Dendritic cell treated with granulocyte-macrophage colony-stimulating factor and Interleukin-4, amounts not matched to agents 40 ng/mL and 50 ng/mL, for 4 days (primary cell): ENCODE data around the gene OTUB2.

Source experiments
- H3K27ac Mint-ChIP-seq: one replicate; pipeline ENCODE4 v1.8.0; 2022; ENCODE audit warnings: mild to moderate bottlenecking, mixed read lengths
- H3K27me3 Mint-ChIP-seq: one replicate; pipeline ENCODE4 v1.8.0; 2022; ENCODE audit warnings: mild to moderate bottlenecking, mixed read lengths
- H3K36me3 Mint-ChIP-seq: one replicate; pipeline ENCODE4 v1.8.0; 2022; ENCODE audit warnings: low read depth, mixed read lengths
- H3K4me1 Mint-ChIP-seq: one replicate; pipeline ENCODE4 v1.8.0; 2022; ENCODE audit warnings: low read depth, mixed read lengths
- H3K4me3 Mint-ChIP-seq: one replicate; pipeline ENCODE4 v1.8.0; 2022; ENCODE audit warnings: mild to moderate bottlenecking, moderate library complexity, mixed read lengths
- H3K9me3 Mint-ChIP-seq: one replicate; pipeline ENCODE4 v1.8.0; 2022; ENCODE audit warnings: mixed read lengths
- intact Hi-C: fragments of 100-400 bp; cut with micrococcal nuclease; formaldehyde crosslinking; loops from one replicate; pipeline ENCODE4 v1.15.0; 2022

The OTUB2 gene

GRCh38 chr14:94021001-94021400 is 5.1 kb upstream of the OTUB2 start:
- Mint-ChIP-seq H3K36me3 (no peaks in the 10 kb centered on the region), H3K27me3 (peaks cover 25% of the 10 kb centered on the region), H3K4me3 (no peak overlapping the region), H3K27ac (peak overlapping the region; percentile 56), H3K9me3 (no peaks in the 10 kb centered on the region), H3K4me1 (peaks cover 21% of the 10 kb centered on the region)
- intact Hi-C loops = no loop called here

DNA sequence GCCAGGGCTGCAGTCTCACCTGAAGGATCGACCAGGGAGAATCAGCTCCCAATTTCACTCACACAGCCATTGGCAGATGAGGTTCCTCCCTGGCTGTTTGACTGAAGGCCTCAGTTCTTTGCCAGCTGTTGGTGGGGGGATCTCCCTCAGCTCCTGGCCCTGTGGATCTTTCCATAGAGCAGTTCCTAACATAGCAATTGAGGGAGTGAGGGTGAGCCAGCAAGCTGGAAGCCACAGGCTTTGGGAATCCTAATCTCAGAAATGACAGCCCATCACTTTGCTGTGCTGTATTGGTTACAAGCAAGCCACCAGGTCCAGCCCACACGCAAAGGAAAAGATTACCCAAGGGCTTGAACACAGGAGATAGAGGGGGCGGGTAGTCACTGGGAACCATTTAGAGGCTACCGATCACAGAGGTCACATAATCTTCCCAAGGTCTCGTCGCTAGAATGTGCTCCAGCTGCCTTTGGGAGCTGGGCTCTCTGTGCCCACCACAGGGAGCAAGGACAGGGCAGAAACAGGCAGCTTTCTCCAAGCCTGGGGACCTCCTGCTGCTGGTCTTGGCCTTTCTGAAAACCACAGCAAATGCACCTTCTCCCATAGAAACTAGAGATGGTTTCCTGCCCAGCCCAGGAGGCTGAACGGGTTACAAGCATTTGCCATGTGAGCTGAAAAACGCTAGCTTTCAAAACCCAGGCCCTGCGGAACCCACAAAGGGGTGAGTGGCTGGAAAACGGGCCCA is 4.6 kb upstream of the OTUB2 start:
- Mint-ChIP-seq H3K4me3 (no peak overlapping the region), H3K27me3 (peaks cover 19% of the 10 kb centered on the region), H3K4me1 (peaks cover 21% of the 10 kb centered on the region), H3K36me3 (no peaks in the 10 kb centered on the region), H3K9me3 (no peaks in the 10 kb centered on the region), H3K27ac (peak overlapping the region; percentile 56)
- intact Hi-C loops = no loop called here

GRCh38 chr14:94022532-94023411 is 3.4 kb upstream of the OTUB2 start:
- intact Hi-C loops = no loop called here
- H3K4me3 Mint-ChIP-seq = no peak overlapping the region
- peaks cover 31% of the 10 kb centered on the region for H3K4me1 Mint-ChIP-seq
- peaks cover 17% of the 10 kb centered on the region for H3K27me3 Mint-ChIP-seq
- H3K9me3 Mint-ChIP-seq = no peaks in the 10 kb centered on the region
- H3K36me3 Mint-ChIP-seq = no peaks in the 10 kb centered on the region
- no peak overlapping the region for H3K27ac Mint-ChIP-seq

DNA sequence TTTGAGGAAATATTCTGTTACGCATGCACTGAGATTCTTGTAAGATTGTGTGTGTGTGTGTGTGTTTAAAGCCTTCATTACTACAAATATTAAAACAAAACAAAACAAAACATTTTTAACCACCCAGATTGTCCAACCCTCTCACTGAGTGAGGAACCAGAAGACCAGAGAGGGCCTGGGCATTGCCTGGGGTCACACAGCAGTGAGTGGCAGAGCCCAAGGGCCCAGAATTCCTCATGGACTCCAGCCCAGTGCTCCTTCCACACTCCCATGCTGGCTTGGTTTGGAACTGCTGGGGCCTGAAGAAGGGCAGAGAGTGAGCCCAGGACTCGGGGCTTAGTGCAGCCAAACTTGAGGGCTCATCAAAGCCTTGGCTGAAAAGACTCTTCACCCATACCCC is 1.6 kb upstream of the OTUB2 start:
- H3K27me3 Mint-ChIP-seq = peaks cover 12% of the 10 kb centered on the region

DNA sequence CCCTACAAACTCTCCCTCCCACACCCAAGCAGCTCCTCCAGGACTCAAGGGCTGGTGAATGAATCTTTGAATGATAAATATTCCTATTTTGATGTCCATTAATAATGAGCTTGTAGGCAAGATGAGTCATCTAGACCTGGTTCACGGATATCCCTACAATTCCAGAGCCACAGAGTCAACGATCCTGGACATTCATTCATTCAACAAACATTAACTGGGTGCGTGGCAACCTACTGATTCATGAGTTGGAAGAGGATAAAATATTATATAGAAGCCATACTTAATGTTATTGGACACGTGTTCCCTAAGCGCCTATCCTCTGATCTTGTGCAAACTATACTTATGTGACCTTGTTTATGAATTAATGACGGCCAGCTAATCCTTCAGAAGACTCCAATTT is 420 bp upstream of the OTUB2 start:
- no peaks in the 10 kb centered on the region for H3K9me3 Mint-ChIP-seq
- peaks cover 53% of the 10 kb centered on the region for H3K4me1 Mint-ChIP-seq
- intact Hi-C loops = loop anchor here (5.0 kb wide), 1 partner anchor 57 kb away; the partner anchor contains the start of genes DDX24 and IFI27L1
- peaks cover 4% of the 10 kb centered on the region for H3K27me3 Mint-ChIP-seq
- no peak overlapping the region for H3K27ac Mint-ChIP-seq
- peak overlapping the region; percentile 66 for H3K4me3 Mint-ChIP-seq
- no peaks in the 10 kb centered on the region for H3K36me3 Mint-ChIP-seq

More for the DNA sequence above, 1.6 kb upstream of the OTUB2 start:
- H3K4me1 Mint-ChIP-seq = peaks cover 49% of the 10 kb centered on the region
- no peak overlapping the region for H3K27ac Mint-ChIP-seq
- intact Hi-C loops = no loop called here
- H3K4me3 Mint-ChIP-seq = no peak overlapping the region
- no peaks in the 10 kb centered on the region for H3K36me3 Mint-ChIP-seq
- no peaks in the 10 kb centered on the region for H3K9me3 Mint-ChIP-seq

DNA sequence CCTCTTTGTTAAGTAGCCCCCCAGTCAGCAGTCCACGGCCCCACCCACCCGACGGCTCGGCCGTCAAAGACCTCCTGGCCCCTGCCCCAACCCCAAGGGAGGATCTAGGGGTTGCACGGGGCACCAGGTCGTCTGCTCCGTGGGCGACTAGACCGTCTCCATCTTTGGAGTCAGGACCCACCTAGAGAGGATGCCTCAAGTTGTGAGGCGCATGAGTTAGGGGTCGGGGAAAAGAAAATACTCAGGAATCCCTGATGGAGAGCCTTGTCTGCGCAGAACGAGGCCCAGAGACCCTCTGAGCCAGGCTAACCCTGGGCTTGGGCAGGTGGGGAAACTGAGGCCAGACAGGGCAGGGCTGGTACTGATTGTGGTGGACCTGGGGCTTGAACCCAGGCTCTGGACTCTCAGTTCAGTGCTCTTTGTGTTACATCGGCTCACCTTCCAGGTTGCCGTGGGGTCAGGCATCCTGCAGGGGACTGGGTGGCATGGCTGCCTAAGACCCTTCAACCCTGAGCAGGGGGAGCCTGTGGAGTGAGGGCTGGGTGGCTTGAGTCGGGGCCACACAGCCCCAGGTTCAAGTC is 839 bp downstream of the OTUB2 start:
- H3K4me3 Mint-ChIP-seq = peak overlapping the region; percentile 66
- H3K27me3 Mint-ChIP-seq = peaks cover 4% of the 10 kb centered on the region
- H3K4me1 Mint-ChIP-seq = peaks cover 48% of the 10 kb centered on the region
- H3K27ac Mint-ChIP-seq = peak overlapping the region; percentile 20
- no peaks in the 10 kb centered on the region for H3K36me3 Mint-ChIP-seq
- intact Hi-C loops = loop anchor here (5.0 kb wide), 1 partner anchor 55 kb away; the partner anchor contains the start of genes DDX24 and IFI27L1
- no peaks in the 10 kb centered on the region for H3K9me3 Mint-ChIP-seq

- Mint-ChIP-seq H3K27me3 (peaks cover 1% of the 10 kb centered on the region), H3K27ac (no peak overlapping the region), H3K4me3 (peak overlapping the region; percentile 66), H3K9me3 (no peaks in the 10 kb centered on the region), H3K36me3 (no peaks in the 10 kb centered on the region), H3K4me1 (peaks cover 44% of the 10 kb centered on the region)
- intact Hi-C loops = loop anchor here (5.0 kb wide), 1 partner anchor 54 kb away; the partner anchor contains the start of genes DDX24 and IFI27L1
These were observed 1.7 kb downstream of the OTUB2 start for GRCh38 chr14:94027566-94028449.

DNA sequence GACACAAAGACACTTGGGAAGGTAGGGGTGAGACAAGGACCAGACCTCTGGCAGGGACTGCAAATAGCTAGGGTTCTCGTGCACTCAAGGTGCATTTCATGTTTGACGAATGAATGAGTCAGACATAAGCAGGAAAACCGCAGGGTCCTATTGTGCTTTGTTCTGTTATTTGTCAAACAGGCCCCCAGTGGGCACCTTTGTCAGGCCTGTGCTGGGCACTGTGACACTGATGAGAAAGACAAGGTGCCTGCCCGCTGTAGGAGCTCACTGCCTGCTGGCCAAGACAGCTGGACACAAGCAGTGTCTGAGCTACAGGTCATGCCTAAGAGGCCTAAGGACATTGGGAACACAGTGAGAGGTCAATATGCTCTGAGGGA is 2.3 kb downstream of the OTUB2 start:
- peaks cover 38% of the 10 kb centered on the region for H3K4me1 Mint-ChIP-seq
- H3K4me3 Mint-ChIP-seq = no peak overlapping the region
- H3K27ac Mint-ChIP-seq = peak overlapping the region; percentile 2
- H3K9me3 Mint-ChIP-seq = no peaks in the 10 kb centered on the region
- H3K27me3 Mint-ChIP-seq = peaks cover 1% of the 10 kb centered on the region
- no peaks in the 10 kb centered on the region for H3K36me3 Mint-ChIP-seq
- intact Hi-C loops = loop anchor here (5.0 kb wide), 1 partner anchor 54 kb away; the partner anchor contains the start of genes DDX24 and IFI27L1

GRCh38 chr14:94029265-94029664 is 3.1 kb downstream of the OTUB2 start:
- peaks cover 38% of the 10 kb centered on the region for H3K4me1 Mint-ChIP-seq
- peak overlapping the region; percentile 37 for H3K27ac Mint-ChIP-seq
- intact Hi-C loops = loop anchor here (5.0 kb wide), 1 partner anchor 53 kb away; the partner anchor contains the start of genes DDX24 and IFI27L1
- H3K9me3 Mint-ChIP-seq = no peaks in the 10 kb centered on the region
- no peaks in the 10 kb centered on the region for H3K27me3 Mint-ChIP-seq
- H3K4me3 Mint-ChIP-seq = no peak overlapping the region
- no peaks in the 10 kb centered on the region for H3K36me3 Mint-ChIP-seq

GRCh38 chr14:94029671-94030203 is 3.6 kb downstream of the OTUB2 start:
- Mint-ChIP-seq H3K9me3 (no peaks in the 10 kb centered on the region), H3K4me1 (peaks cover 38% of the 10 kb centered on the region), H3K27ac (peak overlapping the region; percentile 37), H3K4me3 (no peak overlapping the region), H3K27me3 (no peaks in the 10 kb centered on the region), H3K36me3 (no peaks in the 10 kb centered on the region)
- intact Hi-C loops = loop anchor here (5.0 kb wide), 1 partner anchor 53 kb away; the partner anchor contains the start of genes DDX24 and IFI27L1

- Mint-ChIP-seq H3K27ac (peak overlapping the region; percentile 37), H3K4me3 (no peak overlapping the region), H3K4me1 (peaks cover 38% of the 10 kb centered on the region), H3K27me3 (no peaks in the 10 kb centered on the region), H3K36me3 (no peaks in the 10 kb centered on the region), H3K9me3 (no peaks in the 10 kb centered on the region)
- intact Hi-C loops = no loop called here
These were observed 4.4 kb downstream of the OTUB2 start for GRCh38 chr14:94030571-94030970.

DNA sequence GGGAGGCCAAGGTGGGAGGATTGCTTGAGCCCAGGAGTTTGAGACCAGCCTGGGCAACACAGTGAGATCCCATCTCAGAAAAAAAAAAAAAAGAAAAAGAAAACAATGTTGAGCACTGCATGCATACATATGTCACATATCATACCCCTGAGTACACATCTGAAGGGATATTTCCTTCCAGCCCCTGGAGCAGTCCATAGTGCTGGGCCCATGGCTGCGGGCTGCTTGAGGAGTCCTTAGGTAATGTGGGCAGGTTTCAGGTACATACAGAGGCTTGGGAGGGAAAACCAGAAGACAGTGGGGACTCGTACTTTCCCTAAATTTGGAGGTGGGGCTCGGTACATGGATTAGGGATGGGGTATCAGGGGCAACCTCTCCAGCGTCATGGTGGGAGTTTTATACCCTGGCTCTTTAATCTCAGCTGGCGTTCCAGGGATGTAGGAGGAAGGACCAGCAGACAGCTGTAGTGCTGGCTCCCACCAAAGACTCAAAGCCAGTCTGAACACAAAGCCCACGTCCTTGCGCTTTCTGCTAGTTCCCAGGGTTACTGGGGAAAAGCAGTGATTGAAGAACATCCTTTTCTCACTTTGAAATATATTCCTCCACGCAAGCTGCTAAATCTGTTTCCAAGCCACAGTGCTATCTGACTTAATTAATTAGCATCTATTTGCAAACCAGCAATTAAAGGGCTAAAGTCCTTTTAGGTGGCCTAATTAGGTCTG is 5.2 kb downstream of the OTUB2 start:
- H3K27ac Mint-ChIP-seq = no peak overlapping the region
- no peaks in the 10 kb centered on the region for H3K27me3 Mint-ChIP-seq
- H3K9me3 Mint-ChIP-seq = no peaks in the 10 kb centered on the region
- peaks cover 38% of the 10 kb centered on the region for H3K4me1 Mint-ChIP-seq
- intact Hi-C loops = no loop called here
- H3K4me3 Mint-ChIP-seq = no peak overlapping the region
- H3K36me3 Mint-ChIP-seq = no peaks in the 10 kb centered on the region
